SK-N-SH (cell line): ENCODE measurements around the gene PLXND1.

Experiments used
- CTCF ChIP-seq: fragments of 200-600 bp; sonication (generic); IDR thresholded peaks from 2 replicates; pipeline ENCODE4 v1.6.1; 2017; ENCODE audit warnings: antibody characterized with exemption, mild to moderate bottlenecking, moderate library complexity
- ELF1 ChIP-seq: IDR thresholded peaks from 2 replicates; pipeline ENCODE4 v1.4.0; 2012
- EP300 ChIP-seq, 2 experiments: IDR thresholded peaks; 2 replicates each; pipeline versions ENCODE4 v1.4.0 to v1.6.1; 2012; ENCODE audit warnings: borderline replicate concordance in 1 of 2, low read depth in 1 of 2, low read length in 1 of 2
- FOSL2 ChIP-seq: IDR thresholded peaks from 2 replicates; pipeline ENCODE4 v1.4.0; 2012; ENCODE audit warnings: low read depth, mild to moderate bottlenecking, moderate library complexity, borderline replicate concordance
- FOXM1 ChIP-seq: IDR thresholded peaks from 2 replicates; pipeline ENCODE4 v1.4.0; 2012; ENCODE audit warnings: low read depth, mild to moderate bottlenecking
- IRF3 ChIP-seq: fragments of 150-350 bp; IDR thresholded peaks from 2 replicates; pipeline ENCODE4 v1.6.1; 2016; ENCODE audit warnings: mild to moderate bottlenecking, low read depth, low read length
- MAX ChIP-seq: IDR thresholded peaks from 2 replicates; pipeline ENCODE4 v1.4.0; 2012; ENCODE audit warnings: low read depth
- MEF2A ChIP-seq: IDR thresholded peaks from 2 replicates; pipeline ENCODE4 v1.4.0; 2012; ENCODE audit warnings: low read depth, borderline replicate concordance
- MXI1 ChIP-seq: IDR thresholded peaks from 2 replicates; pipeline ENCODE4 v1.6.1; 2012; ENCODE audit warnings: mild to moderate bottlenecking, low read depth, low read length, improper control_type of control experiment
- POLR2AphosphoS5 ChIP-seq: IDR thresholded peaks from 2 replicates; pipeline ENCODE4 v1.6.1; 2012; ENCODE audit warnings: low read depth, low read length
- RAD21 ChIP-seq: IDR thresholded peaks from 2 replicates; pipeline ENCODE4 v1.6.1; 2012; ENCODE audit warnings: mild to moderate bottlenecking, low read length

GRCh38 chr3:129600348-129600747 is 6.1 kb downstream of the PLXND1 start:
- TF ChIP-seq CTCF (no peak), MXI1 (no peak), EP300 (IDR thresholded peaks at IDR 0.05; ENCODE audit: borderline replicate concordance in 1 of 2, low read depth in 1 of 2, low read length in 1 of 2) (no peak), POLR2AphosphoS5 (no peak), IRF3 (no peak), FOXM1 (no peak), FOSL2 (no peak), RAD21 (no peak), MEF2A (no peak), MAX (no peak), ELF1 (no peak)
